HG02943 (cell line): Measurements from ENCODE around the gene ARID4B.
A peak's percentile ranks its signal among the peaks of the same experiment; 100 is the strongest.

Experiments used
- ATAC-seq: cut with Tn5 transposase; IDR thresholded peaks from one replicate; pipeline ENCODE4 v1.9.1; 2021; ENCODE audit warnings: mild to moderate bottlenecking, low read depth, moderate library complexity; ENCODE audit not compliant: unreplicated experiment

The ARID4B gene

DNA sequence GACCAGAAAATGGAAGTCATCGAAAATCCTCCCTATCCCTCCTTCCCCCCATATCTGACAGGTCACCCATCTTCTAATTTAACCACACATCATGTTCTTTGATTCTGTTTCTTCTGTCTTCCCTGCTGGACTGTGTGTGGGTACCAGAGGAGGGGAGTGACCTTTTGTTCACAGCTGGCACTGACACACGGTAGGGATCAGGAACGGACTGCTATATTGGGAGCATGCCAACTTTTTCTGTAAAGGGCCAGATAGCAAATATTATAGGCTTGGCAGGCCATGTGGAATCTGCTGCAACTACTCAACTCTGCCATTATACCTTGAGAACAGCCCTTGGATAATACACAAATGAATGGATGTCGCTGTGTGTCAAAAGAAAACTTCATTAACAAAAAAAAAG lies 191.9 kb downstream of the ARID4B start:
- no peak for ATAC-seq

- ATAC-seq: no peak
Observed at GRCh38 chr1:235134171-235134570, 193.8 kb downstream of the ARID4B start.

DNA sequence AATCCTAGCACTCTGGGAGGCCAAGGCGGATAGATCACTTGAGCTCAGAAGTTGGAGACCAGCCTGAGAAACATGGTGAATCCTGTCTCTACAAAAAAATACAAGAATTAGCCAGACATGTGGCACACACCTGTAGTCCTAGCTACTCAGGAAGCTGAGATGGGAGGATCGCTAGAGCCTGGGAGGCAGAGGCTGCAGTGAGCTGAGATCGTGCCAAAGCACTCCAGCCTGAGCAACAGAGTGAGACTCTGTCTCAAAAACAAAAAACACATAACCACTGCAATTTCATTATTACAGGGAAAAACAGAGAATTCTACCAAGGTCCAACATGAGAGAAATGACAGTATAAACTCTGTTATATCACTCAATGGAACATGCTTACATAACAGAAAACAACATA lies 194.9 kb downstream of the ARID4B start:
- no peak for ATAC-seq

DNA sequence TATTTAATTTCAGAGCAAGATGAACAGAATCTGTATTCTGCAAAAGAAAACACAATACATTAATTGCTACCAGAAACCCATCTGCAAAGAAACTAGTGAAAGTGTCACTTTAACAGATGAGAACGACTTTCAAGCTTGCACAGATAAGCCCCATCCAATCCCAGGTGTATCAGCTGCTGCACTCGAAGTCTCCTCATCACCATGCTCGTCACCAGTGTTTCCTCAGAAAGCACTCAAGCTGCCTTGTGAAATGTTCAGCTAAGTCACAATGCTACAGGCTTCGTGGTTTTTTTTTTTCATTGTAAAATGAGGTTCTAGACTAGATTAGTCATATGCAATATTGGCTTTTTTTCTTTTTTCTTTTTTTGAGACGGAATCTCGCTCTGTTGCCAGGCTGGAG lies 196.0 kb downstream of the ARID4B start:
- ATAC-seq: no peak

- ATAC-seq: no peak
Observed at GRCh38 chr1:235130766-235131270, 197.2 kb downstream of the ARID4B start.

DNA sequence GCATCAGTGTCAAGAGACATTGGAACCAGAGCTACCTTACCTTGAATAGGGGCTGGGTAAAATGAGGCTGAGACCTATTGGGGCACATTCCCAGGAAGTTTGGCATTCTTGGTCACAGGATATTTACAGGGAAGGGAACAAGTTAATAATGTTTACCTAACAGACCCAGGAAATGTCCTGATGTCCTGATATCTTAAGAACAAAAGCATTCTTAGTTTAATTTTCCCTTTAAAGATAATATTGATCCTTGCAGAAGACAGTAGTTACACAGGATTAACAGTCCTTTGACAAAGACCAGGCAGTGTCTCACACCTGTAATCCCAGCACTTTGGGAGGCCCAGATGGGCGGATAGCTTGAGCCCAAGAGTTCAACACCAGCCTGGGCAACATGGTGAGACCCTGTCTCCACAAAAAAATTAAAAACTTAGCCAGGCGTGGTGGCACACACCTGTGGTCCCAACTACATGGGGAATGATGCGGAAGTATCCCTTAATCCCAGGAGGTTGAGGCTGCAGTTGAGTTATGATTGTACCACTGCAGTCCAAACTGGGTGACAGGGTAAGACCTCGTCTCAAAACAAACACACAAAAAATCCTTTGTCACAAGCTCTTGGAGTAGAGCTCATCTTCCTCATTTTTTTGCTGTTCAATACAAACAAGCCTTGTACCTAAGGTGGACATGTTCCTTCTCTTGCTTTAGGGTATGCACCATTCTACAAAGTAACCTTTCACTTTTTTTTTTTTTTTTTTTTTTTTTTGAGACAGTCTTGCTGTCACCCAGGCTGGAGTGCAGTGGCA lies 198.0 kb downstream of the ARID4B start:
- ATAC-seq: no peak

- peak; percentile 95 for ATAC-seq
Observed at GRCh38 chr1:235128456-235129328, 199.3 kb downstream of the ARID4B start, which contains the start of gene TOMM20. TSS of gene TOMM20 (minus strand) at chr1:235128837. CDS start at chr1:235128715, 122 bp downstream.

DNA sequence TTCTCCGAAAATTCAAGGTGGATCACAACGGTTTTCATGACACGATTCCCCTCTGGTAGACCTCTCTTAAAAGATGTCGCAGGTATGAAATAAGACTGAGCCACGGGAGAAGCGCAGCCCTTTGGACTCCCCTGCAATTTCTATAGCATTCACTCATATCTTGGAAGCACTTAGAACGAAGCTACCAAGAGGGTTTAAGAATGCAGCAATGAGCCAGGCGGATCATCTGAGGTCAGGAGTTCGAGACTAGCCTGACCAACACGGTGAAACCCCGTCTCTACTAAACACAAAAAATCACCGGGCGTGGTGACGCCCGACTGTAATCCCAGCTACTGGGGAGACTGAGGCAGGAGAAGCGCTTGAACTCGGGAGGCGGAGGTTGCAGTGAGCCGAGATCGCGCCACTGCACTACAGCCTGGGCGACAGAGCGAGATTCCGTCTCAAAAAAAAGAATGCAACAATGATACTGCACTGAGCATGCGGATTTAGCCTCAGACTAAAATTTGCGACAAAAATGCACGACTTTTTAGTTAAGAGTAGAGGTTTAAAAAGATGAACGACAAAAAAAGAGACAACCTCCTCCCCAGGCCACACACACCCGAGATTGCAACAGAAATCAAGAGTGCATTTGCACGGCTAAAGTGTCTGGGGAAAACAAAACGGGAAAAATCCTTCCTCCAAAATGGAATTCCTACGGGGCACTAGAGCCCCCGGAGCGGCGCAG lies 200.1 kb downstream of the ARID4B start:
- no peak for ATAC-seq

GRCh38 chr1:235127203-235127602 lies 200.8 kb downstream of the ARID4B start:
- ATAC-seq: no peak

DNA sequence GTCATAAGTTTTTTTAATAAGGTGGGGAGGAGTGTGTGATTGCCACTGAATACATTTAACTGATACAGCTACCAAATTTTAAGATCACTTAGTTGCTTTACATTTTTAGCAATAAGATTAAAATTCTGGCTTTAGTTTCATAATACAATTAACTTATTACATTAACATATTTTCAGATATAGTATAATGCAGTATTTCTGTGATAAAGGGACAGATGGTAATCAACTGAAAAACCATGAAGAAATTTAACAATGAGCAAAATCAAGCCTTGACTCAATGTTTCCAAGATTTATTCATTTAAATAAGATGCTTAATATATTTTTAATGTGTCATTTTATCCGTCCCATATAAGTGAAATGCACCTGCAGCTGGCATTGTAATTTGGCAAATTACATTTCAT lies 203.3 kb downstream of the ARID4B start:
- ATAC-seq: no peak

- ATAC-seq: no peak
Observed at GRCh38 chr1:235124111-235124510, 203.9 kb downstream of the ARID4B start.

GRCh38 chr1:235122348-235122747 lies 205.6 kb downstream of the ARID4B start:
- no peak for ATAC-seq
